PC-9 (cell line): ENCODE results near the gene ALDH1A3.

Experiments
- CTCF ChIP-seq: fragments of 200-600 bp; sonication (generic); conservative IDR thresholded peaks from 2 replicates; pipeline ENCODE4 v1.6.1; 2017; ENCODE audit warnings: mixed run types, antibody characterized with exemption, mild to moderate bottlenecking, moderate library complexity
- EZH2 ChIP-seq: fragments of 200-600 bp; sonication (generic); IDR thresholded peaks from 2 replicates; pipeline ENCODE4 v1.8.0; 2017; ENCODE audit warnings: antibody characterized with exemption, low read depth

DNA sequence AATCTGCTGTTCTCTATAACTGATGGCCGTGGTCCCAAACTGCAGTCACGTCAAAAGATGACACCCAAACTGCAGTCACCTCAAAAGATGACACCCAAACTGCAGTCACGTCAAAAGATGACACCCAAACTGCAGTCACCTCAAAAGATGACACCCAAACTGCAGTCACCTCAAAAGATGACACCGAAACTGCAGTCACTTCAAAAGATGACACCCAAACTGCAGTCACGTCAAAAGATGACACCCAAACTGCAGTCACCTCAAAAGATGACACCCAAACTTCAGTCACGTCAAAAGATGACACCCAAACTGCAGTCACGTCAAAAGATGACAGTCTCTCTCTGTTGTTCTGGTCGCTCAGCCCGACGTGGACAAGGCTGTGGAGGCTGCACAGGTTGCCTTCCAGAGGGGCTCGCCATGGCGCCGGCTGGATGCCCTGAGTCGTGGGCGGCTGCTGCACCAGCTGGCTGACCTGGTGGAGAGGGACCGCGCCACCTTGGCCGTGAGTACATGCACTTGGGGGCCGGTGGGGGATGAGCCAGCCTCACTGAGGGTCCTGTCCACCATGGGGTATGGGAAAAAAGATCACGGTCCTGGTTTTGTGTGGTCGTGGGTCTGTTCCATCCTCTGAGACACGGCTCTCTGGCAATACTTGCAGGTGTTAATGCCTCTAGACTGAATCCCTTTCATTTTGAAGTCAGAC is 7.7 kb downstream of the ALDH1A3 start:
- TF ChIP-seq CTCF: no peak
- no peak for TF ChIP-seq EZH2
